ENCODE data around the gene RBP5. TPM values are rescaled to one million over a fixed set of nuclear protein-coding genes. Genes with fewer than 3 reads are reported as not detected.

Gene RBP5
- total and polyA plus RNA-seq, 2 donors (not counting 1 experiment from before 2014, with no cell fraction given): not detected

GRCh38 chr12:7120166-7120565 is 8.5 kb downstream of the RBP5 start:
- Histone ChIP-seq H3K27ac (ENCODE audit: insufficient read depth, low read length) (no peak overlapping the region), H3K4me3 (replicated peaks in 1 of 4; ENCODE audit: control extremely low read depth in 1 of 4, insufficient read depth in 1 of 4, low read depth in 3 of 4, low read length in 4 of 4) (no peak overlapping the region)

DNA sequence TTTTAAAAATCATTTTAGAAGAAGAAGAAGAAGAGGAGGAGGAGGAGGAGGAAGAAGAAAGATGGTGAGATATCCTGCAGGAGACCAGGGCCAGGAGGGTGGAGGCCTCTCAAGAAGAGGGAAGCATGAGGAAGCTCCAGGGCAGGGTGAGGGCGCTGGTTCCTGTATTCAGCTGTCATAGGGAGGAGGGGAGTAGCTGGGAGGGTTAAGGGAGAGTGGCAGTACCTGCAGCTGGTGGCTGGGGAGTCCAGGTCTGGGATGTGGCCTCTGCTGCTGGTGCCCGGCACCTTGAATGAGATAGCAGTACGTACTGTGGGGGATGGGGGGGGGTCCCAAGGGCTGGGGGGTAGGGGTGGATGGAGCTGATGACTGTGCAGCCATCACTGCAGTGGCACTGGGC is 9.8 kb downstream of the RBP5 start:
- no peak for DNase-seq (ENCODE audit: low read depth in 2 of 2)
- Histone ChIP-seq H3K36me3 (ENCODE audit: control insufficient read depth, insufficient read depth, low read length) (peaks cover 3% of the 10 kb centered on the region), H3K4me3 (replicated peaks in 1 of 4; ENCODE audit: control extremely low read depth in 1 of 4, insufficient read depth in 1 of 4, low read depth in 3 of 4, low read length in 4 of 4) (no peak overlapping the region), H3K9ac (ENCODE audit: insufficient read depth, low read length) (no peak overlapping the region), H3K27ac (ENCODE audit: insufficient read depth, low read length) (no peak overlapping the region), H3K9me3 (ENCODE audit: control insufficient read depth, insufficient read depth, low read depth, low read length) (no peaks in the 10 kb centered on the region), H4K20me1 (ENCODE audit: control insufficient read depth, extremely low read depth, insufficient read depth, low read length) (no peaks in the 10 kb centered on the region), H3K4me2 (ENCODE audit: extremely low read depth, insufficient read depth, low read length) (no peak overlapping the region), H3K27me3 (ENCODE audit: control insufficient read depth, insufficient read depth, low read length) (no peaks in the 10 kb centered on the region), H3K79me2 (ENCODE audit: control insufficient read depth, insufficient read depth, low read length) (no peaks in the 10 kb centered on the region), H2AFZ (ENCODE audit: low read length) (no peak overlapping the region), H3K4me1 (ENCODE audit: control insufficient read depth, extremely low read depth, insufficient read depth, low read length) (no peaks in the 10 kb centered on the region)
- TF ChIP-seq, protein P1, sequence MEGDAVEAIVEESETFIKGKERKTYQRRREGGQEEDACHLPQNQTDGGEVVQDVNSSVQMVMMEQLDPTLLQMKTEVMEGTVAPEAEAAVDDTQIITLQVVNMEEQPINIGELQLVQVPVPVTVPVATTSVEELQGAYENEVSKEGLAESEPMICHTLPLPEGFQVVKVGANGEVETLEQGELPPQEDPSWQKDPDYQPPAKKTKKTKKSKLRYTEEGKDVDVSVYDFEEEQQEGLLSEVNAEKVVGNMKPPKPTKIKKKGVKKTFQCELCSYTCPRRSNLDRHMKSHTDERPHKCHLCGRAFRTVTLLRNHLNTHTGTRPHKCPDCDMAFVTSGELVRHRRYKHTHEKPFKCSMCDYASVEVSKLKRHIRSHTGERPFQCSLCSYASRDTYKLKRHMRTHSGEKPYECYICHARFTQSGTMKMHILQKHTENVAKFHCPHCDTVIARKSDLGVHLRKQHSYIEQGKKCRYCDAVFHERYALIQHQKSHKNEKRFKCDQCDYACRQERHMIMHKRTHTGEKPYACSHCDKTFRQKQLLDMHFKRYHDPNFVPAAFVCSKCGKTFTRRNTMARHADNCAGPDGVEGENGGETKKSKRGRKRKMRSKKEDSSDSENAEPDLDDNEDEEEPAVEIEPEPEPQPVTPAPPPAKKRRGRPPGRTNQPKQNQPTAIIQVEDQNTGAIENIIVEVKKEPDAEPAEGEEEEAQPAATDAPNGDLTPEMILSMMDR (conservative IDR thresholded peaks at IDR 0.05 in 1 of 2, IDR thresholded peaks at IDR 0.05 in 1 of 2; ENCODE audit: low read depth in 1 of 2, low read length in 2 of 2): no peak
- no peak for TF ChIP-seq EZH2 (IDR thresholded peaks at IDR 0.05; ENCODE audit: low read length, missing control alignments)

More at GRCh38 chr12:7120166-7120565, 8.5 kb downstream of the RBP5 start:
- H3K79me2 ChIP-seq (ENCODE audit: control insufficient read depth, insufficient read depth, low read length): no peaks in the 10 kb centered on the region
- H3K36me3 ChIP-seq (ENCODE audit: control insufficient read depth, insufficient read depth, low read length): peaks cover 1% of the 10 kb centered on the region
- no peak overlapping the region for H3K4me2 ChIP-seq (ENCODE audit: extremely low read depth, insufficient read depth, low read length)
- TF ChIP-seq, protein P1 (conservative IDR thresholded peaks at IDR 0.05 in 1 of 2, IDR thresholded peaks at IDR 0.05 in 1 of 2; ENCODE audit: low read depth in 1 of 2, low read length in 2 of 2): no peak
- TF ChIP-seq EZH2 (IDR thresholded peaks at IDR 0.05; ENCODE audit: low read length, missing control alignments): no peak
- H3K4me1 ChIP-seq (ENCODE audit: control insufficient read depth, extremely low read depth, insufficient read depth, low read length): no peaks in the 10 kb centered on the region
- H3K9ac ChIP-seq (ENCODE audit: insufficient read depth, low read length): no peak overlapping the region
- DNase-seq (ENCODE audit: low read depth in 2 of 2): no peak
- H3K9me3 ChIP-seq (ENCODE audit: control insufficient read depth, insufficient read depth, low read depth, low read length): no peaks in the 10 kb centered on the region
- H2AFZ ChIP-seq (ENCODE audit: low read length): no peak overlapping the region
- no peaks in the 10 kb centered on the region for H4K20me1 ChIP-seq (ENCODE audit: control insufficient read depth, extremely low read depth, insufficient read depth, low read length)
- H3K27me3 ChIP-seq (ENCODE audit: control insufficient read depth, insufficient read depth, low read length): no peaks in the 10 kb centered on the region

DNA sequence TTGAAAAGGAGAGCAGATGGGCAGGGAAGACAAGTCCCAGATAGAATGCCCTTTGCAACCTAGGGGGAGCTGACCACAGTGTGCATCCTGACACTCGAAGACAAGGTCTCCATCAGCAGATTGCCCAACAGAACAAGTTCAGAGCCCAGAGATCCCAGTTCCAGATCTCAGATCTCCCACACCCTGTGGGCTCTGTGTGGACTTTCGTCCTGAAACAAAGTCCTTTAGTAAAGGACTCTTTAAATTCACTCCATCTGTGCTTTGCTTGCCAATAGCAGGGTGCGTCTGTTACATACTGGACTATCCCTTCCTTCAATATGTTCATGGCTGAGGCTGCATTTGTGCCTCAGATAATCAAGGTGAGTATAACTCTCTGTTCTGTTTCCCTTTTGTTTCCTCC is 11.0 kb downstream of the RBP5 start:
- Histone ChIP-seq H3K36me3 (ENCODE audit: control insufficient read depth, insufficient read depth, low read length) (peaks cover 4% of the 10 kb centered on the region), H2AFZ (ENCODE audit: low read length) (no peak overlapping the region), H3K9ac (ENCODE audit: insufficient read depth, low read length) (no peak overlapping the region), H4K20me1 (ENCODE audit: control insufficient read depth, extremely low read depth, insufficient read depth, low read length) (no peaks in the 10 kb centered on the region), H3K9me3 (ENCODE audit: control insufficient read depth, insufficient read depth, low read depth, low read length) (no peaks in the 10 kb centered on the region), H3K27me3 (ENCODE audit: control insufficient read depth, insufficient read depth, low read length) (no peaks in the 10 kb centered on the region), H3K79me2 (ENCODE audit: control insufficient read depth, insufficient read depth, low read length) (no peaks in the 10 kb centered on the region), H3K4me2 (ENCODE audit: extremely low read depth, insufficient read depth, low read length) (no peak overlapping the region), H3K27ac (ENCODE audit: insufficient read depth, low read length) (no peak overlapping the region), H3K4me3 (replicated peaks in 1 of 4; ENCODE audit: control extremely low read depth in 1 of 4, insufficient read depth in 1 of 4, low read depth in 3 of 4, low read length in 4 of 4) (no peak overlapping the region), H3K4me1 (ENCODE audit: control insufficient read depth, extremely low read depth, insufficient read depth, low read length) (no peaks in the 10 kb centered on the region)
- no peak for DNase-seq (ENCODE audit: low read depth in 2 of 2)
- TF ChIP-seq EZH2 (IDR thresholded peaks at IDR 0.05; ENCODE audit: low read length, missing control alignments): no peak
- TF ChIP-seq, protein P1 (conservative IDR thresholded peaks at IDR 0.05 in 1 of 2, IDR thresholded peaks at IDR 0.05 in 1 of 2; ENCODE audit: low read depth in 1 of 2, low read length in 2 of 2): no peak

Data from fibroblast of lung (primary cell).